Myocyte (in vitro differentiated cells): ENCODE data around the gene COX8C. TPM values are rescaled to one million over a fixed set of nuclear protein-coding genes. Genes with fewer than 3 reads are reported as not detected.
"Not testable (repeated sequence)": the region's sequence is repeated elsewhere in the genome, so short reads cannot be mapped to it uniquely, and the experiment has no call there.

Experiments used
- DNase-seq: peaks from one replicate; pipeline ENCODE4 v3.0.0-alpha.2; 2012; ENCODE audit warnings: low read depth
- total RNA-seq: library from RNA; depleted of rRNA; stranded (reverse); fragments of >200 nt; gene quantifications from 2 replicates; pipeline ENCODE4 v1.2.3, GENCODE V29; 2014

The COX8C gene
- total RNA-seq, 1 donor from 2014 or later, result not detected

DNA sequence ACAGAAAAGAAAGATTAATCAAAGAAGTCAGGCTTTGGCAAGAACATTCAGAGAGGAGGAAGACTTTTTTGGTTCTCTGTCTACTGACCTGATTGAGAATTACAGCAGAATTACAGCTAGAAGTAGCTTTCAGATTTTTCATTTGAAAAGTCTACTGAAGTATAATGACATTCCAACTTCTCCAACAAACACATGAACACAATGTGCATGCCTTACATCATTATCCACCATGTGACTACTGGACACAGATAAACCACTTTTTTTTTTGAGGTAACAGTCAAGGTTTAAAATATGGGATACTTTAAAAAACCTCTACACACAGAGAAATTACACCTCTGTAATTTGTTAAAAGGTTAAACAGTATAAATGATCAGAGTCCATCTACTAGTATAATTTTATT lies 26.5 kb upstream of the COX8C start:
- no peak for DNase-seq

GRCh38 chr14:93322929-93323599 lies 23.9 kb upstream of the COX8C start:
- no peak for DNase-seq

DNA sequence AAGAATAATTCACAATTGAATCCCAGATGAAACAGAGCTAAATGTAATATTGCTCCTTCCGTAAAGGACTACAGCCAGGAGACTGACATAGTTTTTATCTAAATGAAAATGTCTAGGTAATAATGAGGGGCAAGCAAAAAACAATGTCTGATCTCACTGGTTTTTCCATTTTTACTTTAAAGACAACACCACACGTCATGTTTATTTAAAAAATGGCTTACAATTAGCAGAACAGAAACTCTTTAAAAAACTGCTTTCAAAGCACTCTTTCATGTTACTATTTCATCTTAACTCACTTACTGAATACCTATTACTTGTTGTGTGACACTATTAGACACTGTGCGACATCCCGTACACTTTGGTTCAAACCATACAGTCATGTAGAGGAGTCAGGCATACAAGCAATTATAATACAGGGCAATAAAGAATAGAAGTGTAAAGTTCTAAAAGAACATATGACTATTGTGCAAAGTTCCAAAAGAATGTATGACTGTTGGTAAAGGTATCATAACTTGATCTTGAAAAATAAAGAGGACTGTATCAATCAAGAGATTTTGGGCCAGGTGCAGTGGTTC lies 23.3 kb upstream of the COX8C start:
- no peak for DNase-seq

DNA sequence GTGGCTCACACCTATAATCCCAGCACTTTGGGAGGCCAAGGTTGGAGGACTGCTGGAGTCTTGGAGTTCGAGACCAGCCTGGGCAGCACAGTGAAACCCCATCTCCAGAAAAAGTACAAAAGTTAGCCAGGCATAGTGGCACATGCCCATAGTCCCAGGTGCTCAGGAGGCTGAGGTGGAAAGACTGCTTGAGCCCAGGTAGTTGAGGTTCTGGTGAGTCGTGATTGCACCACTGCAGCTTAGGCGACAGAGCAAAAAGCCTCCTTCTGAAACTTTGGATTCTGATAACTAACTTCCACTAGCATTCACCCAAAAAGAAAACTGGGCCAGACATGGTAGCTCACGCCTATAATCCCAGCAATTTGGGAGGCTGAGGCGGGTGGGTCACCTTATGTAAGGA lies 20.8 kb upstream of the COX8C start:
- DNase-seq, result no peak

DNA sequence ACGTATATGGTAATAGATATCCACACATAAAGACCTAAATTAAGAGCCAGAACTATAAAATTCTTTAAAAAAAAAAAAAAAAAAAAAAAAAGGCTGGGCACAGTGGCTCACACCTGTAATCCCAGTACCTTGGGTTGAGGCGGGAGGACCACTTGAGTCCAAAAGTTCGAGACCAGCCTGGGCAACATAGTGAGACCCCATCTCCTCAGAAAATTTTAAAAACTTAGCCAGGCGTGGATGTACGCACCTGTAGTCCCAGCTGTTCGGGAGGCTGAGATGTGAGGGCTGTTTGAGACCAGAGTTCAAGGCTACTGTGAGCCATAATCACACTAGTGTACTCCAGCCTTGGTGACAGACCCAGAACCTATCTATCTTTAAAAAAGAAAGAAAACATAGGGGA lies 18.4 kb upstream of the COX8C start:
- no peak for DNase-seq

DNA sequence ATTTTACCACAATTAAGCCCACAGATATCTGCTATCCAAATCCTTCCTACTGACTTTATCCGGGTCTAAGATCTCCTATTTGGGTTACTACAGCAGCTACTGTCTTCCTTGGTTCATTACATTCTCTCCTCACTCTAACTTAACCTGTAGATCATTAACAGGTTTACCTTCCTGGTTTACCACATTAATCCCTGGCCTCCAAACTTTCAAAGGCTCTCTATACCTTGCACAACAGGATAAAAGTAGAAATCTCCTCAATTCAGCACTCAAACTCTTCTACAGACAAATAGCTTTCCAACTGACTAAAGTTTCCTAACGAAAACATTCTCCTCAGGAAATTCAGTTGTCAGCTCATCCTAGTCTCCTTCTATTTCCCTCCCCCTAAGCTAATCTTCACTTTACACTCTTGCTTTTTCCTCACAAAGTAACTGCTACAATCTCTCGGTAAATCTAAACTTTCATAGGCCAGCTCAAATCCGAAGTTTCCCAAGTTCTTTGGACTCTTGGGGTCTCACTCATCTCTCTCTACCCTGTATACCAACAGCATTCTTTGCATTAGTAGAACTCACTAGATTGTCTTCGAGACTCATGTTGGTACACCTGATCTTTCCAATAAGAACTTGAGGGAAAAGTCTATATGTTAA lies 16.9 kb upstream of the COX8C start:
- DNase-seq, result no peak

GRCh38 chr14:93330609-93331000 lies 16.4 kb upstream of the COX8C start:
- DNase-seq, result no peak

DNA sequence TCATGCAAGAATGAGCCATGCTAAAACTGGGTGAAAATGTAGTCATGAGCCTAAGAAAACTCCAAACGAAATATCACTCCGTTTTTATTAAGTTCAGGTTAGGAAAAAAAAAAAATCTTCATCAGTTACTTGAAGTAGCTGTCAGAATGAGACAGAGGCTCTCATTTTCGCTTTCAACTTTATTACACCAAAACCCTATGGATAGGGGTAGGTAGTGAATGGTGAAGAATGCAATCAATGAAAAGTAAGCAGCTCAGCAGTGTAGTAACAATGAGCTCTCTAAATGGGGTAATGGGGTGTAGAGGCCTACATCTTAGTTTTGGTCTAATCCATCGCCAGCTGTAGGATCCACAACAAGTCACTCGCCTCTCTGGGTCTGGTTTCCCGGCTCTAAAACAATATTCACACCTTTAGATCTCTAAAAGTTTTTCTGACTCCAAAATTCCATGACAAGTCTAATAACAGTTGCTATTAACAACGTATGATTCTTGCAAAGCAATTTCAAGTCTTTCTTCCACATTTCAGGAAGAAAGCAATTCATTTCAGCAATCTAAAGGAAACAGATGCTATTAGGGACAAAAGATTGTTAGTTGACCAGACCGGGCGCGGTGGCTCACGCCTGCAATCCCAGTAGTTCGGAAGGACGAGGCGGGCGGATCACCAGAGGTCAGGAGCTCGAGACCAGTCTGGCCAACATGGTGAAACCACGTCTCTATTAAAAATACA lies 15.8 kb upstream of the COX8C start:
- DNase-seq, result no peak

GRCh38 chr14:93331728-93332396 lies 15.1 kb upstream of the COX8C start:
- DNase-seq, result no peak

- DNase-seq, result peak; percentile 61
These were observed 14.6 kb upstream of the COX8C start for GRCh38 chr14:93332397-93332852.

DNA sequence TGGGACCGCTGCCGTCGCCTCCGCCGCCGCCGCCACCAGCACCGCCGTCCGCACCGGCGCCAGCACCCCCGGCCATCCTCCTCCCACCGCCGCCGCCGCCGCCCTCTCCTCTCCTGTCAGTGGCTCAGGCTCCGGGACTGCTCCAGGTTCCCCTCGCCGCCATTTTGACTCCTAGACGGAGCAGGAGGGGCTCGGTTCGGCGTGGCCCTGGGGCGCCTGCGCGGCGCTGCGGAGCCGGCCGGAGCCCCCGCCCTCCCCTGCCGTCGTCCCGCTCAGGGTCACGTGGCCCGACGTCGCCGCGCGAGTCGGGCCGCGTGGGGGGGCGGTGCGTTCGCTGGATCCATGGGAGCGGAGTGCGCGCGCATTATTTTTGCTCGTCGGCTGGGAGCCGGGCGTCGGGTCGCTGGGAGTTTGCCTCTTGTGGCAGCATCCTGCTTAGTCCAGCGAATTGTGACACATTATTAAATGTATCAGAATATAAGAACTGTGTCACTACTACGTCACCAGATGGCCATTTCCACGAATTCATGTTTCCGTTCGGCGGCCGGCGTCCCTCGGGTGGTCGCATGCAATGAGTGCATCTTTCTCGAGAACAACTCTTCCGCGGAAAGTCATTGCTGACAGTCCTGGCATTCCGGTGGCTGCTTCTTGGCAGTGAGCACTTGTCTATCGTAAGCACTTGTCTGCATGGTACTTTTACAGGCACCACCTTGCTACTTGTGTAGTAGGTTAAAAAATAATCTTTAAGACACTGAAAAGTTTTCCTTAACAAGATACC lies 13.9 kb upstream of the COX8C start, which contains the start of gene BTBD7:
Gene BTBD7 (minus strand): TSS at position 184 of the 778 bp plus-strand sequence. CDS start 36,985 bp downstream, outside the sequence.
- DNase-seq, result peak; percentile 97

- DNase-seq, result no peak
These were observed 13.3 kb upstream of the COX8C start for GRCh38 chr14:93333631-93334103.

GRCh38 chr14:93337143-93337753 lies 9.7 kb upstream of the COX8C start:
- no peak for DNase-seq

GRCh38 chr14:93337884-93338283 lies 9.1 kb upstream of the COX8C start:
- DNase-seq, result no peak

- DNase-seq, result no peak
These were observed 3.7 kb upstream of the COX8C start for GRCh38 chr14:93343266-93343665.

GRCh38 chr14:93343797-93344196 lies 3.2 kb upstream of the COX8C start:
- no peak for DNase-seq

- DNase-seq, result no peak
These were observed 868 bp downstream of the COX8C start for GRCh38 chr14:93347850-93348249.

DNA sequence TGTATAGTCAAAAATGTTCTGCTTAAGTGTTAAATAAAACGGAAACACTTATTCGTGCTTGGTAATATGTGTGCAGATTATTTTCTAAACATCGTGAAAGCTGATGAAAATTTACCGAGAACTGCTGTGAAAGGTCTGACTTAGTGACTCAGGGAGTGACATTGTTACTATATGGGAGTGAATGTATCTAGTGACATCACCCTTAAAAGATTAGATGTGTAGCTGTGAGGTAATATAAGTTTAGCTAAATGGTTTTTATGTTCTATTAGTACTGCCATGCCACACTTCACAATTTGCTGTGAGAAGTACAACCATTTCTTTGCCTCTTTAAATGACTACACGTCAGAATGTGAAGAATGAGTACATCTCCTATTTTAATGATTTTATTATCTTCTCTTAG lies 1.3 kb downstream of the COX8C start:
- DNase-seq, result no peak

DNA sequence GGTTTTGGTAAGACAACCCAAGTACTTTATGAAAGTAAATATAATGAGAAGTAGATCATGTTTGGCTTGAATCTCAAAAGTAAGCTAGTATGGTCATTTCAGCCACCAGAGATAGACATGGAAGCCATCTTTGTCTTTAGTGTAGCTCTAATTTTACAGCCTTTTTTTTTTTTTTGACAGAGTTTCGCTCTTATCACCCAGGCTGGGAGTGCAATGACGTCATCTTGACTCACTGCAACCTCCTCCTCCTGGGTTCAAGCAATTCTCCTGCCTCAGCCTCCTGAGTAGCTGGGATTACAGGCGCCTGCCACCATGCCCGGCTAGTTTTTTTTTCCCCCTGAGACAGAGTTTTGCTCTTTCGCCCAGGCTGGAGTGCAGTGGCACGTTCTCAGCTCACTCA lies 7.9 kb downstream of the COX8C start:
- DNase-seq, result not testable (repeated sequence)
